Activated naive CD4-positive, alpha-beta T cell treated with anti-CD3 and anti-CD28 coated beads for 36 hours (primary cell): ENCODE data around the gene ZFX. TPM values are rescaled to one million over a fixed set of nuclear protein-coding genes. Genes with fewer than 3 reads are reported as not detected.

Experiments
- CTCF ChIA-PET: fragments of 350-600 bp; sonication (Branson Sonifier 250); formaldehyde crosslinking; loops from one replicate; lab custom pipeline; 2021; ENCODE audit warnings: antibody characterized with exemption; lab: Charles Lee
- DNase-seq: peaks from one replicate; pipeline ENCODE4 v3.0.0-alpha.2; 2020
- H3K27ac Mint-ChIP-seq: one replicate; pipeline ENCODE4 v1.8.0; 2021; ENCODE audit warnings: mild to moderate bottlenecking, mixed read lengths
- H3K27me3 Mint-ChIP-seq: one replicate; pipeline ENCODE4 v1.8.0; 2021; ENCODE audit warnings: low read depth, mixed read lengths
- H3K36me3 Mint-ChIP-seq: one replicate; pipeline ENCODE4 v1.8.0; 2021; ENCODE audit warnings: low read depth, mixed read lengths
- H3K4me1 Mint-ChIP-seq: one replicate; pipeline ENCODE4 v1.8.0; 2021; ENCODE audit warnings: low read depth, mixed read lengths
- H3K4me3 Mint-ChIP-seq: one replicate; pipeline ENCODE4 v1.8.0; 2021; ENCODE audit warnings: mild to moderate bottlenecking, moderate library complexity, mixed read lengths
- H3K9me3 Mint-ChIP-seq: one replicate; pipeline ENCODE4 v1.8.0; 2021; ENCODE audit warnings: mixed read lengths
- intact Hi-C: fragments of 100-400 bp; cut with micrococcal nuclease; formaldehyde crosslinking; loops from one replicate; pipeline ENCODE4 v1.15.1; 2023
- total RNA-seq, 2 experiments: library from RNA; stranded (reverse); gene quantifications; one replicate each; pipeline ENCODE4 v1.2.3, GENCODE V29; 2021

ZFX gene
- total RNA-seq, 2 experiments from 2014 or later = 27.1 to 27.9 TPM

GRCh38 chrX:24186483-24186882, 37.0 kb downstream of the ZFX start:
- H3K27me3 Mint-ChIP-seq = no peaks in the 10 kb centered on the region
- DNase-seq = no peak
- H3K27ac Mint-ChIP-seq = peak overlapping the region; percentile 50
- CTCF ChIA-PET = interaction anchor here (0.8 kb wide), 1 partner anchor 27 kb away, joined by 3 read pairs; no protein-coding TSS in a partner anchor
- H3K4me1 Mint-ChIP-seq = peaks cover 33% of the 10 kb centered on the region
- intact Hi-C loops = no loop called here
- H3K9me3 Mint-ChIP-seq = no peaks in the 10 kb centered on the region
- peaks cover 24% of the 10 kb centered on the region for H3K36me3 Mint-ChIP-seq
- no peak overlapping the region for H3K4me3 Mint-ChIP-seq

GRCh38 chrX:24186986-24187385, 37.5 kb downstream of the ZFX start:
- H3K4me3 Mint-ChIP-seq = no peak overlapping the region
- peaks cover 24% of the 10 kb centered on the region for H3K36me3 Mint-ChIP-seq
- no peaks in the 10 kb centered on the region for H3K9me3 Mint-ChIP-seq
- H3K27me3 Mint-ChIP-seq = no peaks in the 10 kb centered on the region
- H3K4me1 Mint-ChIP-seq = peaks cover 34% of the 10 kb centered on the region
- no peak for DNase-seq
- intact Hi-C loops = no loop called here
- CTCF ChIA-PET = interaction anchor here (0.8 kb wide), 1 partner anchor 28 kb away, joined by 3 read pairs; no protein-coding TSS in a partner anchor
- H3K27ac Mint-ChIP-seq = no peak overlapping the region

GRCh38 chrX:24189490-24189889, 40.0 kb downstream of the ZFX start:
- H3K27ac Mint-ChIP-seq = no peak overlapping the region
- H3K9me3 Mint-ChIP-seq = no peaks in the 10 kb centered on the region
- peaks cover 46% of the 10 kb centered on the region for H3K4me1 Mint-ChIP-seq
- H3K4me3 Mint-ChIP-seq = no peak overlapping the region
- CTCF ChIA-PET = no interaction called here
- DNase-seq = no peak
- peaks cover 27% of the 10 kb centered on the region for H3K36me3 Mint-ChIP-seq
- H3K27me3 Mint-ChIP-seq = no peaks in the 10 kb centered on the region
- intact Hi-C loops = no loop called here

GRCh38 chrX:24190500-24191156, 41.1 kb downstream of the ZFX start:
- Mint-ChIP-seq H3K9me3 (no peaks in the 10 kb centered on the region), H3K4me1 (peaks cover 46% of the 10 kb centered on the region), H3K36me3 (peaks cover 27% of the 10 kb centered on the region), H3K27ac (peak overlapping the region; percentile 61), H3K4me3 (no peak overlapping the region), H3K27me3 (no peaks in the 10 kb centered on the region)
- no peak for DNase-seq
- CTCF ChIA-PET = interaction anchor here (0.6 to 0.8 kb wide), 2 partner anchors 52 to 113 kb away, joined by 3 read pairs; no protein-coding TSS in a partner anchor
- intact Hi-C loops = no loop called here

GRCh38 chrX:24196509-24196908, 47.0 kb downstream of the ZFX start:
- Mint-ChIP-seq H3K9me3 (no peaks in the 10 kb centered on the region), H3K4me1 (peaks cover 44% of the 10 kb centered on the region), H3K27me3 (no peaks in the 10 kb centered on the region), H3K4me3 (no peak overlapping the region), H3K36me3 (peaks cover 10% of the 10 kb centered on the region), H3K27ac (no peak overlapping the region)
- intact Hi-C loops = no loop called here
- no peak for DNase-seq
- CTCF ChIA-PET = interaction anchor here (0.6 to 0.7 kb wide), 2 partner anchors 14 to 871 kb away, joined by 3 to 6 read pairs; no protein-coding TSS in a partner anchor

GRCh38 chrX:24198101-24198500, 48.6 kb downstream of the ZFX start:
- Mint-ChIP-seq H3K4me3 (no peak overlapping the region), H3K27ac (no peak overlapping the region), H3K4me1 (peaks cover 51% of the 10 kb centered on the region), H3K36me3 (peaks cover 7% of the 10 kb centered on the region), H3K27me3 (no peaks in the 10 kb centered on the region), H3K9me3 (no peaks in the 10 kb centered on the region)
- CTCF ChIA-PET = no interaction called here
- no peak for DNase-seq
- intact Hi-C loops = no loop called here

- Mint-ChIP-seq H3K27me3 (no peaks in the 10 kb centered on the region), H3K4me3 (peak overlapping the region; percentile 10), H3K9me3 (no peaks in the 10 kb centered on the region), H3K27ac (peak overlapping the region; percentile 75), H3K36me3 (peaks cover 6% of the 10 kb centered on the region), H3K4me1 (peaks cover 57% of the 10 kb centered on the region)
- CTCF ChIA-PET = no interaction called here
- intact Hi-C loops = no loop called here
- no peak for DNase-seq
These were observed 50.6 kb downstream of the ZFX start for GRCh38 chrX:24200133-24200532.

- CTCF ChIA-PET = interaction anchor here (1.1 kb wide), 1 partner anchor 34 kb away, joined by 3 read pairs; no protein-coding TSS in a partner anchor
- DNase-seq = no peak
- Mint-ChIP-seq H3K4me3 (no peak overlapping the region), H3K27ac (no peak overlapping the region), H3K4me1 (peaks cover 55% of the 10 kb centered on the region), H3K9me3 (no peaks in the 10 kb centered on the region), H3K36me3 (peaks cover 6% of the 10 kb centered on the region), H3K27me3 (no peaks in the 10 kb centered on the region)
- intact Hi-C loops = no loop called here
These were observed 51.7 kb downstream of the ZFX start for GRCh38 chrX:24201216-24201615.

GRCh38 chrX:24202465-24203031, 53.0 kb downstream of the ZFX start:
- H3K9me3 Mint-ChIP-seq = no peaks in the 10 kb centered on the region
- H3K4me1 Mint-ChIP-seq = peaks cover 48% of the 10 kb centered on the region
- CTCF ChIA-PET = interaction anchor here (0.5 kb wide), 1 partner anchor 345 kb away, joined by 4 read pairs; no protein-coding TSS in a partner anchor
- DNase-seq = no peak
- no peaks in the 10 kb centered on the region for H3K27me3 Mint-ChIP-seq
- intact Hi-C loops = no loop called here
- peak overlapping the region; percentile 62 for H3K27ac Mint-ChIP-seq
- peaks cover 5% of the 10 kb centered on the region for H3K36me3 Mint-ChIP-seq
- H3K4me3 Mint-ChIP-seq = no peak overlapping the region

- Mint-ChIP-seq H3K36me3 (peaks cover 7% of the 10 kb centered on the region), H3K9me3 (no peaks in the 10 kb centered on the region), H3K27ac (peak overlapping the region; percentile 62), H3K4me3 (no peak overlapping the region), H3K4me1 (peaks cover 45% of the 10 kb centered on the region), H3K27me3 (no peaks in the 10 kb centered on the region)
- no peak for DNase-seq
- CTCF ChIA-PET = interaction anchor here (0.5 kb wide), 1 partner anchor 346 kb away, joined by 4 read pairs; no protein-coding TSS in a partner anchor
- intact Hi-C loops = no loop called here
These were observed 53.7 kb downstream of the ZFX start for GRCh38 chrX:24203072-24203808.

- intact Hi-C loops = no loop called here
- Mint-ChIP-seq H3K27me3 (no peaks in the 10 kb centered on the region), H3K4me3 (no peak overlapping the region), H3K4me1 (peaks cover 38% of the 10 kb centered on the region), H3K27ac (no peak overlapping the region), H3K9me3 (no peaks in the 10 kb centered on the region), H3K36me3 (peaks cover 2% of the 10 kb centered on the region)
- DNase-seq = no peak
- CTCF ChIA-PET = no interaction called here
These were observed 54.8 kb downstream of the ZFX start for GRCh38 chrX:24204331-24204730.

GRCh38 chrX:24204958-24205357, 55.4 kb downstream of the ZFX start:
- Mint-ChIP-seq H3K36me3 (peaks cover 2% of the 10 kb centered on the region), H3K4me3 (no peak overlapping the region), H3K27ac (peak overlapping the region; percentile 34), H3K27me3 (no peaks in the 10 kb centered on the region), H3K4me1 (peaks cover 33% of the 10 kb centered on the region), H3K9me3 (no peaks in the 10 kb centered on the region)
- no peak for DNase-seq
- CTCF ChIA-PET = interaction anchor here (0.6 kb wide), 2 partner anchors 9 to 59 kb away, joined by 3 read pairs; no protein-coding TSS in a partner anchor
- intact Hi-C loops = no loop called here
